PC-3 (cell line): Measurements from ENCODE around the gene MAEA. TPM values are rescaled to one million over a fixed set of nuclear protein-coding genes. Genes with fewer than 3 reads are reported as not detected.

Source experiments
- ATAC-seq: fragments of 200-7000 bp; cut with Tn5 transposase; 2 replicates; pipeline ENCODE4 v1.9.1; 2020; ENCODE audit warnings: mild to moderate bottlenecking, moderate library complexity
- BruUV-seq: library from RNA; stranded (reverse); fragments of 400-500 nt; replicated peaks from 2 replicates; lab custom pipeline; 2021; lab: Mats Ljungman, UMichigan
- CTCF ChIA-PET: fragments of 300-600 bp; sonication (Branson Sonifier 250); formaldehyde crosslinking; loops from one replicate; lab custom pipeline; 2022; ENCODE audit warnings: antibody characterized with exemption; lab: Charles Lee
- POLR2A ChIA-PET: fragments of 300-600 bp; sonication (Branson Sonifier 250); formaldehyde crosslinking; loops from one replicate; lab custom pipeline; 2022; ENCODE audit warnings: antibody characterized with exemption; ENCODE audit not compliant: unreplicated experiment; lab: Charles Lee
- DNase-seq: peaks from one replicate; pipeline ENCODE4 v3.0.0-alpha.2; 2015
- H2AFZ ChIP-seq: fragments of 300-600 bp; sonication (generic); 2 replicates; pipeline ENCODE4 v1.6.0; 2016; ENCODE audit warnings: antibody characterized with exemption, low read length
- H3F3A ChIP-seq: fragments of 300-600 bp; sonication (generic); one replicate; pipeline ENCODE4 v1.6.0; 2017; ENCODE audit warnings: antibody characterized with exemption, low read length, control low read depth, mild to moderate bottlenecking; ENCODE audit not compliant: unreplicated experiment
- H3K27ac ChIP-seq: fragments of 300-600 bp; sonication (generic); 2 replicates; pipeline ENCODE4 v1.5.1; 2016; ENCODE audit warnings: mild to moderate bottlenecking, low read length
- H3K27me3 ChIP-seq: fragments of 300-600 bp; sonication (generic); 2 replicates; pipeline ENCODE4 v1.6.1; 2016; ENCODE audit warnings: low read length, mixed read lengths
- H3K36me3 ChIP-seq: fragments of 300-600 bp; sonication (generic); 2 replicates; pipeline ENCODE4 v1.6.1; 2016; ENCODE audit warnings: low read depth, mixed run types, low read length, mixed read lengths
- H3K4me1 ChIP-seq: fragments of 300-600 bp; sonication (generic); 2 replicates; pipeline ENCODE4 v1.5.1; 2016; ENCODE audit warnings: low read length; ENCODE audit not compliant: insufficient read depth
- H3K4me2 ChIP-seq: fragments of 300-600 bp; sonication (generic); 2 replicates; pipeline ENCODE4 v1.6.0; 2016; ENCODE audit warnings: low read length
- H3K4me3 ChIP-seq: fragments of 300-600 bp; sonication (generic); 2 replicates; pipeline ENCODE4 v1.5.1; 2016; ENCODE audit warnings: mild to moderate bottlenecking, low read length, mixed read lengths
- H3K79me2 ChIP-seq: fragments of 300-600 bp; sonication (generic); 2 replicates; pipeline ENCODE4 v1.6.1; 2017; ENCODE audit warnings: low read length, mixed read lengths
- H3K9ac ChIP-seq: fragments of 300-600 bp; sonication (generic); 2 replicates; pipeline ENCODE4 v1.6.0; 2016; ENCODE audit warnings: mild to moderate bottlenecking, low read length
- H3K9me2 ChIP-seq: fragments of 300-600 bp; sonication (generic); replicated peaks from 2 replicates; pipeline ENCODE4 v1.6.1; 2016; ENCODE audit warnings: mixed run types, low read length, mixed read lengths
- H3K9me3 ChIP-seq: fragments of 300-600 bp; sonication (generic); 2 replicates; pipeline ENCODE4 v1.6.1; 2016; ENCODE audit warnings: low read length, mixed read lengths
- H4K20me1 ChIP-seq: fragments of 300-600 bp; sonication (generic); 2 replicates; pipeline ENCODE4 v1.6.1; 2016; ENCODE audit warnings: low read length, mixed read lengths
- EZH2 ChIP-seq: fragments of 300-600 bp; sonication (generic); IDR thresholded peaks from one replicate; pipeline ENCODE4 v1.6.1; 2017; ENCODE audit warnings: antibody characterized with exemption, mild to moderate bottlenecking, low read length; ENCODE audit not compliant: unreplicated experiment
- EZH2phosphoT487 ChIP-seq: fragments of 300-600 bp; sonication (generic); IDR thresholded peaks from 2 replicates; pipeline ENCODE4 v1.6.1; 2018; ENCODE audit warnings: mild to moderate bottlenecking, antibody characterized with exemption, low read length, borderline replicate concordance
- intact Hi-C: fragments of 100-400 bp; cut with micrococcal nuclease; formaldehyde crosslinking; loops from 2 replicates; pipeline ENCODE4 v1.9.0; 2023
- total RNA-seq: library from RNA; depleted of rRNA; stranded (reverse); fragments of >200 nt; gene quantifications from 2 replicates; pipeline ENCODE4 v1.2.3, GENCODE V29; 2014
- TF ChIP-seq, protein P1 (sequence below): fragments of 300-600 bp; sonication (generic); conservative IDR thresholded peaks from 2 replicates; pipeline ENCODE4 v1.5.1; 2017; ENCODE audit warnings: antibody characterized with exemption, low read depth, mild to moderate bottlenecking, low read length

MAEA gene
- total RNA-seq, 1 experiment from 2014 or later, result 48.1 TPM

DNA sequence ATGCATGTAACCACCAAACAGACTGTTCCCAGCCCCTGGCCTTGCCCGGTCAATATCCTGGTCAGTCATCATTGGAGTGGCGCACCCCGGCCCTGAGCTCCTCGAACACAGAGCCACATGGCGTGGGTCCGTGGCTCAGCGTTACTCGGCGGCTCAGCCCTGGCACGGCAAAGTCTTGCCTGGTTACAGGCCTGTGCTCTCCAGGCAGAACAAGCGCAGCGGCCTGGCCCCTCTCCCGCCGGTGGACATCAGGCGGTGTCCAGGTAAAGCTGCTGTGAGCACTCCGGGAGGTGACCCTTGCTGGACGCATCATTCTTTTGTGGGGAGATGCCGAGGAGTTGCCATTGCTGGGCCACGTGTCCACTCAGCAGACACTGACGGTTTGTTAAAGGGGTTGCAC, 51.2 kb downstream of the MAEA start:
- H3K27ac ChIP-seq, result no peak overlapping the region
- no peaks in the 10 kb centered on the region for H3K9me2 ChIP-seq
- no peak overlapping the region for H2AFZ ChIP-seq
- no TSS peak for BruUV-seq
- ATAC-seq, result no peak
- POLR2A ChIA-PET, result no interaction called here
- H3K4me1 ChIP-seq, result peaks cover 37% of the 10 kb centered on the region
- peaks cover 5% of the 10 kb centered on the region for H3K79me2 ChIP-seq
- DNase-seq, result no peak
- H3K27me3 ChIP-seq, result no peaks in the 10 kb centered on the region
- intact Hi-C loops, result no loop called here
- H3K4me2 ChIP-seq, result no peak overlapping the region
- no peaks in the 10 kb centered on the region for H4K20me1 ChIP-seq
- no peak overlapping the region for H3K4me3 ChIP-seq
- no peaks in the 10 kb centered on the region for H3K9me3 ChIP-seq
- TF ChIP-seq EZH2phosphoT487, result no peak
- TF ChIP-seq, protein P1, sequence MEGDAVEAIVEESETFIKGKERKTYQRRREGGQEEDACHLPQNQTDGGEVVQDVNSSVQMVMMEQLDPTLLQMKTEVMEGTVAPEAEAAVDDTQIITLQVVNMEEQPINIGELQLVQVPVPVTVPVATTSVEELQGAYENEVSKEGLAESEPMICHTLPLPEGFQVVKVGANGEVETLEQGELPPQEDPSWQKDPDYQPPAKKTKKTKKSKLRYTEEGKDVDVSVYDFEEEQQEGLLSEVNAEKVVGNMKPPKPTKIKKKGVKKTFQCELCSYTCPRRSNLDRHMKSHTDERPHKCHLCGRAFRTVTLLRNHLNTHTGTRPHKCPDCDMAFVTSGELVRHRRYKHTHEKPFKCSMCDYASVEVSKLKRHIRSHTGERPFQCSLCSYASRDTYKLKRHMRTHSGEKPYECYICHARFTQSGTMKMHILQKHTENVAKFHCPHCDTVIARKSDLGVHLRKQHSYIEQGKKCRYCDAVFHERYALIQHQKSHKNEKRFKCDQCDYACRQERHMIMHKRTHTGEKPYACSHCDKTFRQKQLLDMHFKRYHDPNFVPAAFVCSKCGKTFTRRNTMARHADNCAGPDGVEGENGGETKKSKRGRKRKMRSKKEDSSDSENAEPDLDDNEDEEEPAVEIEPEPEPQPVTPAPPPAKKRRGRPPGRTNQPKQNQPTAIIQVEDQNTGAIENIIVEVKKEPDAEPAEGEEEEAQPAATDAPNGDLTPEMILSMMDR, result no peak
- no peak for TF ChIP-seq EZH2
- H3F3A ChIP-seq, result no peaks in the 10 kb centered on the region
- H3K36me3 ChIP-seq, result peaks cover 17% of the 10 kb centered on the region
- CTCF ChIA-PET, result no interaction called here
- no peak overlapping the region for H3K9ac ChIP-seq

DNA sequence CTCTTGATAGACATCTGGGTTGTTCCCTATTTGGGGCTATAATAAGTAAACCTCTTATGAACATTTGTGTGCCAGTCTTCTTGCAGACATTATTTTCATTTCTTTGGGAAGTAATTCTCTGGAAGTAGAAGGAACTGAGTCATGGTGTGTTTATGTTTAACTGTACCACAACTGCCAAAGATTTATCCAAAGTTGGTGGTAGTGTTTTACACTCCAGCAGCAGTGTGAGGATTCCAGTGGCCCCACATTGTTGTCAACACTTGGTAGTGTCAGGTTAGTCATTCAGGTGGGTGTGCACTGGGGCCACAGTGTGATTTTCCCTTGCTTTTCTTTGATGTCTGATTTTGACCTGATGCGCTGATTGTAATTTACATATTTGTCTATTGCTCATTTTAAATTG, 52.3 kb downstream of the MAEA start:
- ATAC-seq, result no peak
- intact Hi-C loops, result no loop called here

DNA sequence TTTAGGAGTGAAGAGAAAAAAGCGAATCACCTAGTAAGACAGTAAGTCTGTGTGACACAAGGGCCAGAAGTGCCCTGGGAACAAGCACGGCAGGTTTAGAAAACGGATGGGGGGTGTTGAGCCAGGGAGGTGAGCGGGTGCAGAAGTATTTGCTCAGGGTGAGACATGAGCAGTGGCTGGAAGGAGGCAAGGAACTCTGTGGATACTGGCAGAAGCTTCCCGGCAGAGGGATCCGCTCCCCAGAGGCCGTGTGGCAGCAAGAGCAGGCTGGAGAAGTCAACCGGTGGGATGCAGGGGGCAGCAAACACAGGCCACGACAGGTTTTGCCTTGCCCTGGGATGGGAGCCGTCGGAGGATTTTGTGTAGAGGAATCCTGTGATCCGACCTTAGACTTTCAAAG, 55.0 kb downstream of the MAEA start:
- Histone ChIP-seq H3K9ac (peak overlapping the region; percentile 25; the same call in 1 of the 2 replicates), H3K4me2 (peak overlapping the region; percentile 96), H3F3A (no peaks in the 10 kb centered on the region), H3K9me2 (no peaks in the 10 kb centered on the region), H3K4me1 (peaks cover 35% of the 10 kb centered on the region), H4K20me1 (no peaks in the 10 kb centered on the region), H3K4me3 (peak overlapping the region; percentile 73), H3K27ac (peak overlapping the region; percentile 74), H3K9me3 (no peaks in the 10 kb centered on the region), H3K27me3 (no peaks in the 10 kb centered on the region), H3K79me2 (peaks cover 32% of the 10 kb centered on the region), H2AFZ (peak overlapping the region; percentile 30; the same call in 1 of the 2 replicates), H3K36me3 (peaks cover 4% of the 10 kb centered on the region; the same call in 1 of the 2 replicates)
- ATAC-seq, result 0 out of 2 replicates have a peak, but pooled peaks have one; percentile 3
- no peak for TF ChIP-seq EZH2
- TF ChIP-seq, protein P1, result 0 out of 2 replicates have a peak, but pooled peaks have one; percentile 10
- ChIA-PET CTCF (no interaction called here), POLR2A (no interaction called here)
- DNase-seq, result peak; percentile 77
- intact Hi-C loops, result loop anchor here (5.0 kb wide), 1 partner anchor 57 kb away; the partner anchor contains the start of gene MAEA
- no TSS peak for BruUV-seq

More for the DNA sequence above, 52.3 kb downstream of the MAEA start:
- ChIA-PET CTCF (no interaction called here), POLR2A (no interaction called here)
- H3F3A ChIP-seq, result no peaks in the 10 kb centered on the region
- H3K36me3 ChIP-seq, result peaks cover 13% of the 10 kb centered on the region
- H3K4me3 ChIP-seq, result no peak overlapping the region
- H3K9me3 ChIP-seq, result no peaks in the 10 kb centered on the region
- BruUV-seq, result no TSS peak
- no peak for TF ChIP-seq EZH2
- no peak overlapping the region for H2AFZ ChIP-seq
- no peak overlapping the region for H3K4me2 ChIP-seq
- peaks cover 10% of the 10 kb centered on the region for H3K79me2 ChIP-seq
- H3K4me1 ChIP-seq, result peaks cover 35% of the 10 kb centered on the region
- no peaks in the 10 kb centered on the region for H4K20me1 ChIP-seq
- H3K9me2 ChIP-seq, result no peaks in the 10 kb centered on the region
- H3K9ac ChIP-seq, result no peak overlapping the region
- no peak for DNase-seq
- H3K27ac ChIP-seq, result no peak overlapping the region
- H3K27me3 ChIP-seq, result no peaks in the 10 kb centered on the region
